DMS 273 treated with DMSO at 0.1 percent for 48 hours (cell line): Measurements from ENCODE around the gene IER3.

ENCODE experiments used
- DNase-seq: peaks from one replicate; lab custom pipeline; 2025; lab: John Stamatoyannopoulos, UW

The IER3 gene

GRCh38 chr6:30703821-30704220, 40.5 kb downstream of the IER3 start:
- no peak for DNase-seq

DNA sequence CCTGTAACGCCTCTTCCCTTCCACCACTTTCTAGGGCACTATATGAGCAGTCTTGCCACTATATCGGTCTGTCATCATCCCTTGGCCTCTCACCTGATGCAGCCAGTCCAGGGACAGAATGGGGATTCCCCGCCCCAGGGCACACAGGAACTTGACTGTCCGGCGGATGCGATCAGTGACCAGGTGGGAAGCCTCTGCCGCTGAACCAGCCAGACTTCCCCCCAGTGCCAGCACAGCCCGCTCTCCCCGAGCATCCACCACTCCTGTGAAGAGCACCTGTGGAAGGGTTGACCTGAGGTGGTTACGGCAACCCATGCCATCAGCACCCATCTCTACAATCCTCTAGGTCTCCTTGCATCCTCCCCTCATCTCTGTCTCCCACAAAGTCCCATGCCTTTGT, 41.3 kb downstream of the IER3 start:
- DNase-seq = no peak

GRCh38 chr6:30700340-30700739, 44.0 kb downstream of the IER3 start:
- no peak for DNase-seq

- no peak for DNase-seq
Observed at GRCh38 chr6:30696432-30696831, 47.9 kb downstream of the IER3 start.
